ENCODE data around the gene HPRT1.
"Not testable (repeated sequence)": the region's sequence is repeated elsewhere in the genome, so short reads cannot be mapped to it uniquely, and the experiment has no call there.

HPRT1 gene, protein sequence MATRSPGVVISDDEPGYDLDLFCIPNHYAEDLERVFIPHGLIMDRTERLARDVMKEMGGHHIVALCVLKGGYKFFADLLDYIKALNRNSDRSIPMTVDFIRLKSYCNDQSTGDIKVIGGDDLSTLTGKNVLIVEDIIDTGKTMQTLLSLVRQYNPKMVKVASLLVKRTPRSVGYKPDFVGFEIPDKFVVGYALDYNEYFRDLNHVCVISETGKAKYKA

DNA sequence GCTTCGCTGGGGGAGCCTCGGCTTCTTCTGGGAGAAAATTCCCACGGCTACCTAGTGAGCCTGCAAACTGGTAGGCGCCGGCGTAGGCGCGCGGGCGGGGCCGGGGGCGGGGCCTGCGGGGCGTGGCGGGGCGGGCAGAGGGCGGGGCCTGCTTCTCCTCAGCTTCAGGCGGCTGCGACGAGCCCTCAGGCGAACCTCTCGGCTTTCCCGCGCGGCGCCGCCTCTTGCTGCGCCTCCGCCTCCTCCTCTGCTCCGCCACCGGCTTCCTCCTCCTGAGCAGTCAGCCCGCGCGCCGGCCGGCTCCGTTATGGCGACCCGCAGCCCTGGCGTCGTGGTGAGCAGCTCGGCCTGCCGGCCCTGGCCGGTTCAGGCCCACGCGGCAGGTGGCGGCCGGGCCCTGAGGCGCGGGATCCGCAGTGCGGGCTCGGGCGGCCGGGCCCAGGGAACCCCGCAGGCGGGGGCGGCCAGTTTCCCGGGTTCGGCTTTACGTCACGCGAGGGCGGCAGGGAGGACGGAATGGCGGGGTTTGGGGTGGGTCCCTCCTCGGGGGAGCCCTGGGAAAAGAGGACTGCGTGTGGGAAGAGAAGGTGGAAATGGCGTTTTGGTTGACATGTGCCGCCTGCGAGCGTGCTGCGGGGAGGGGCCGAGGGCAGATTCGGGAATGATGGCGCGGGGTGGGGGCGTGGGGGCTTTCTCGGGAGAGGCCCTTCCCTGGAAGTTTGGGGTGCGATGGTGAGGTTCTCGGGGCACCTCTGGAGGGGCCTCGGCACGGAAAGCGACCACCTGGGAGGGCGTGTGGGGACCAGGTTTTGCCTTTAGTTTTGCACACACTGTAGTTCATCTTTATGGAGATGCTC, at the start of gene HPRT1:
TSS of gene HPRT1 (plus strand) at position 161 of the 857 bp plus-strand sequence. CDS start at position 308, 147 bp downstream.
- peak; percentile 62 for DNase-seq

GRCh38 chrX:134416087-134416486, 43.9 kb upstream of the HPRT1 start:
- no peak for DNase-seq

DNA sequence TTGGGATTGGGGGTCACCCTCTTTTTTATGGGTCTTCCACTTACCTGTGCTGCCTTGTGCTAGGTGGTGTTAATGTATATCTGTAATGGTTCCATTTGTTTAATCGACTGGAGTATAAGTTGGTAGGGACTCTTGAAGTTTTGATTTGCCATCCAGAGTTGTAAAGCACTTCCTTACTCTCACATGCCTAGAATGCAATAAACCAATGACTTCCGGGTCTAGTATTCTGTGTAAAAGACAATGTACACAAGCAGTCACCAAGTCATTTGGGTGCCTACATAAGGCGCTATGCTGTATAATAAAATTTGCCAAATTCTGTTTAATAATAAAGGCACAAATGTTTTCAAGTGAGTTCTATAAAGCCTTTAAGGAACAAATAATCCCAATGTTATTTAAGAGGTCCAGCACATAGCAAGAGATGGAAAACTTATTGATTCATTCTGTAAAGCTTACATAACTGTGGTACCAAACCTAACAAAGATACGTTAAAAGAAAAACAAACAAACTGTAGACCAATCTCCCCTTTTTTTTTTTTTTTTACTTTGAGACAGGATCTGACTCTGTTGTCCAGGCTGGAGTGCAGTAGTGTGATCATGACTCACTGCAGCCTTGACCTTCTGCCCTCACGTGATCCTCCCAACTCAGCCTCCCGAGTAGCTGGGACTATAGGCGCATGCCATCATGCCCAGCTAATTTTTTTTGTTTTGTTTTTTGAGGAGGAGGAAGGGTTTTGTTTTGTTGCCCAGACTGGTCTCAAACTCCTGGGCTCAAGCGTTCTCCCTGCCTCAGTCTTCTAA, 41.5 kb upstream of the HPRT1 start:
- DNase-seq: no peak

DNA sequence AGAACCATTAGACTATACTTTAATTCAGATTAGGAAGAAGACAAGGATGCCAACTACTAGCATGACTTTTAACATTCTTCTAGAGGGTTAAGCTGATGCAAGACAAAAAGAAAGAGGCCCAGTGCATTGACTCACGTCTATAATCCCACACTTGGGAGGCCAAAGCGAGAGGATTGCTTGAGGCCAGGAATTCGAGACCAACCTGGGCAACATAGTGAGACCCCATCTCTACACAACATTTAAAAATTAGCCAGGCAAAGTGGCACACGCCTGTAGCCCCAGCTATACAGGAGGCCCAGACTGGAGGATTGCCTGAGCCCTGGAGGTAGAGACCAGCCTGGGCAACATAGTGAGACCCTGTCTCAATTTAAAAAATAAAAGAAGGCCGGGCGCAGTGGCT, 40.2 kb upstream of the HPRT1 start:
- no peak for DNase-seq

DNA sequence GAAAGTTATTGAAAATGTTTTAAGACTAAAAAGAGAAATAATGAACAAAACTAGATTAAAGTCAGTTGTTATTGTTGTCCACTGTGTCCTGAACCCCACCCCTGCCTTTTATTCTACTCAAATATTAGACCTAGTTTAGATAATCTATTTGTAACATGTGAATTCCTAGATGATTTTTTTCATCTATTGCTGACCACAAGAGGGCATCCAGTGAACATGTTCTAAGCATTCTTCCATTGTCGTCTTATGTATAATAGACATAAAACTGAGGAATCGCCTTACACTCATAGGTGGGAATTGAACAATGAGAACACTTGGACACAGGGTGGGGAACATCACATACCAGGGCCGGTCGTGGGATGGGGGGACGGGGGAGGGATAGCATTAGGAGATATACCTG, 36.4 kb upstream of the HPRT1 start:
- no peak for DNase-seq

GRCh38 chrX:134426281-134426680, 33.7 kb upstream of the HPRT1 start:
- DNase-seq: no peak

- DNase-seq: no peak
These were observed 28.1 kb upstream of the HPRT1 start for GRCh38 chrX:134431894-134432293.

- DNase-seq: no peak
These were observed 24.1 kb upstream of the HPRT1 start for GRCh38 chrX:134435894-134436293.

DNA sequence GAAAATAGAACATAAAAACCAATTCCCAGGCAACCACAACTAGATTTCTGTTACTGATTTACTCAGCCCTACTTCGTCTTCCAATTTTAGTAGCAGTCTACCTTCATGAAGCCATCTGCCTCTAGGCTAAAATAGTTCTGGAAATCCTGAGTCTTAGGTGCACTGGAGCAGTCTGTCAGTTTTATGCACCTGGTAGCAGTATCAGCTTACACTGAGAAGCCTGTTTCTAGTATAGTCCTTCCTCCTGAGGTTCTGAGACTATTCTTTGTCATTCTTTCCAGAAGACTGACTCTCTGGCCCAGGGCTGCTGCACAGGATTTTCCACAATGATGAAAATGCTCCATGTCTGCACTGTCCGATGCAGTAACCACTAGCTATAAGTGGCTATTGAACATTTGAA, 16.9 kb upstream of the HPRT1 start:
- DNase-seq: no peak

- DNase-seq: no peak
These were observed 16.5 kb upstream of the HPRT1 start for GRCh38 chrX:134443461-134443860.

GRCh38 chrX:134444681-134445080, 15.3 kb upstream of the HPRT1 start:
- DNase-seq: no peak

DNA sequence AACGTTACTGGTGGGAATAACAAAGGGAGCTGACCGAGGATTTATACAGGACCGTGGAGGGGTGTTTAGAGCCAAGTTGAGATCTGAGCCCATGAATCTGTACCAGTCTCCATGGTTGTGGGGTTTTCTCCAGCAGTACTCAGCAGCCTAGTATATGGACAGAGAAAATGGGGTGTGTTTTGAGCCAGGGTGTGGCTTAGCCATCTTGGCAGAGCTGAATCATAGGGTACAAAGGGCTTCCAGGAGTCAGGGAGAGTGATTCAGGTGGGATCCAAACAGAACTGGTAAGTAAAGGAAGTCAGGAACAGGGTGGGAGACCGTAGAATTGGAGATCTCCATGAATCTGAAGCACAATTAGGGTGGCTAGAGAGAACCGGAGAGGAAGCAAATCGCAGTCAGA, 7.4 kb upstream of the HPRT1 start:
- DNase-seq: no peak

DNA sequence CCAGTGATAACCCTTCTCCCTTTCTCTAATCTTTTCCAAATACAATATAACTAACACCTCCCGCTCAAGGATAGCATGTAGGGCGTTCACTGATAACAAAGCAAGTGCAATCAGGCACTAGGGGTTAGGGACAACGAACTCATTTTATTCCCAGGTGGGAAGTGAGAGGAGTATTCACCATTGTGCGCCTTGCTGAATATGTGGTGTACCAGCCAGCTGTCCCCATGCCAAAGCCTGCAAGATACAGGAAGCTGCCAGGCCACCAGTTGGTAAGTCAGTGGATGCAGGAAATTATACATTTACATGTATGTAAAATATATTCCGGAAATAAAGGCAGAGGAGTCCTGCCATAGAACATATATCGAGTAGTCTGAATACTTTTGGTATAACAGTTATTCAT, 6.3 kb upstream of the HPRT1 start:
- DNase-seq: no peak

GRCh38 chrX:134454506-134454905, 5.5 kb upstream of the HPRT1 start:
- DNase-seq: no peak

- DNase-seq: no peak
These were observed 2.3 kb upstream of the HPRT1 start for GRCh38 chrX:134457708-134458107.

GRCh38 chrX:134459683-134460004, 321 bp upstream of the HPRT1 start:
- peak; percentile 0 for DNase-seq

GRCh38 chrX:134460862-134461220, 876 bp downstream of the HPRT1 start:
- DNase-seq: no peak

DNA sequence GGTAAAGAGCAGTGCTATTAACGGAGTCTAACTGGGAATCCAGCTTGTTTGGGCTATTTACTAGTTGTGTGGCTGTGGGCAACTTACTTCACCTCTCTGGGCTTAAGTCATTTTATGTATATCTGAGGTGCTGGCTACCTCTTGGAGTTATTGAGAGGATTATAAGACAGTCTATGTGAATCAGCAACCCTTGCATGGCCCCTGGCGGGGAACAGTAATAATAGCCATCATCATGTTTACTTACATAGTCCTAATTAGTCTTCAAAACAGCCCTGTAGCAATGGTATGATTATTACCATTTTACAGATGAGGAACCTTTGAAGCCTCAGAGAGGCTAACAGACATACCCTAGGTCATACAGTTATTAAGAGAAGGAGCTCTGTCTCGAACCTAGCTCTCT, 1.5 kb downstream of the HPRT1 start:
- no peak for DNase-seq

GRCh38 chrX:134462927-134463326, 3.0 kb downstream of the HPRT1 start:
- DNase-seq: no peak

DNA sequence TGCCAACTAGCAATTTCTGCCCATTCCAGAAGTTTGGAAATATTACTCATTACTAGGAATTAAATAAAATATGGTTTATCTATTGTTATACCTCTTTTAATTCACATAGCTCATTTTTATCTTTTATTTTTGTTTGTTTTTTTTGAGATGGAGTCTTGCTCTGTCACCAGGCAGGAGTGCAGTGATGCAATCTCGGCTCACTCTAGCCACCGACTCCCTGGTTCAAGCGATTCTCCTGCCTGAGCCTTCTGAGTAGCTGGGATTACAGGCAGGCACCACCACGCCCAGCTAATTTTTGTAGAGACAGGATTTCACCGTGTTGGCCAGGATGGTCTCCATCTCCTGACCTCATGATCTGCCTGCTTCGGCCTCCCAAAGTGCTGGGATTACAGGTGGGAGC, 4.5 kb downstream of the HPRT1 start:
- DNase-seq: not testable (repeated sequence)

- DNase-seq: no peak
These were observed 9.5 kb downstream of the HPRT1 start for GRCh38 chrX:134469486-134469885.

DNA sequence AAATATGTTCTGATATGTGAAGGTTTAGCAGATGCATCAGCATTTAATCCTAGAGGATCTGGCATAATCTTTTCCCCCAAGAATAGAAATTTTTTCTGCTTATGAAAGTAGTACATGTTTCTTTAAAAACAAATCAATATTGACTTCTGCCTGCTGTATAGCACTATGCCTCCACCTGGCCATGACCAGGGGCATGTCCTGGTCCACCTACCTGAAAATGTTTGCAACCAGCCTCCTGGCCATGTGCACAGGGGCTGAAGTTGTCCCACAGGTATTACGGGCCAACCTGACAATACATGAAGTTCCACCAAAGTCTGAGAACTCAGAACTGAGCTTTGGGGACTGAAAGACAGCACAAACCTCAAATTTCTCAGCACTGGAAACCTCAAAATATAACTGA, 10.0 kb downstream of the HPRT1 start:
- no peak for DNase-seq

DNA sequence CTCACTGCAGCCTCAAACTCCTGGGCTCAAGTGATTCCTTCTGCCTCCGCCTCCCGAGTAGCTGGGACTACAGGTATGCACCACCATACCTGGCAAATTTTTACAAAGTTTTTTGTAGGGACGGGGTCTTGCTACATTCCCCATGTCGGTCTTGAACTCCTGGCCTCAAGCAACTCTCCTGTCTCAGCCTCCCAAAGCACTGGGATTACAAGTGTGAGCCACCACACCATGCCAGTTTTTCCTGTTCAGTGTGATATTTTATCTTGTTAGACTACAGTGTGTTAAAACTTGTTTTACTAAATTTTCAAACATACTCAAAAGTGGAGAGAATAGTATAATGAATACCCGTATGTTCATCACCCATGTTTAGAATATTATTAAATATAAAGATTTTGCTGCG, 12.1 kb downstream of the HPRT1 start:
- no peak for DNase-seq

GRCh38 chrX:134476284-134476683, 16.3 kb downstream of the HPRT1 start:
- DNase-seq: no peak
